NCI-H226 (cell line): ENCODE results near the gene JMJD7.

Experiments
- DNase-seq: peaks from one replicate; pipeline ENCODE4 v3.0.0-alpha.2; 2015

Gene JMJD7

GRCh38 chr15:41887161-41887560 lies 59.3 kb downstream of the JMJD7 start:
- DNase-seq: no peak
